Right lung (tissue), 5 donors: ENCODE results near the gene ADRM1. TPM values are rescaled to one million over a fixed set of nuclear protein-coding genes. Genes with fewer than 3 reads are reported as not detected.
A peak's percentile ranks its signal among the peaks of the same experiment; 100 is the strongest.

Experiments used
- DNase-seq, 2 donors: peaks; one replicate each; pipeline ENCODE4 v3.0.0-alpha.2; 2013
- polyA plus RNA-seq, 5 donors: library from polyadenylated mRNA; unstranded; fragments of 120-200 nt; gene quantifications; one replicate each; pipeline versions ENCODE4 v1.2.1 to v1.2.3, GENCODE V29; 2013; ENCODE audit warnings: inconsistent platforms in 1 of 5, low replicate concordance in 1 of 5; ENCODE audit not compliant: insufficient read length in 5 of 5, insufficient read depth in 1 of 5

Gene ADRM1
- polyA plus RNA-seq, 5 donors, result 29.0 to 68.3 (median 37.5) TPM

DNA sequence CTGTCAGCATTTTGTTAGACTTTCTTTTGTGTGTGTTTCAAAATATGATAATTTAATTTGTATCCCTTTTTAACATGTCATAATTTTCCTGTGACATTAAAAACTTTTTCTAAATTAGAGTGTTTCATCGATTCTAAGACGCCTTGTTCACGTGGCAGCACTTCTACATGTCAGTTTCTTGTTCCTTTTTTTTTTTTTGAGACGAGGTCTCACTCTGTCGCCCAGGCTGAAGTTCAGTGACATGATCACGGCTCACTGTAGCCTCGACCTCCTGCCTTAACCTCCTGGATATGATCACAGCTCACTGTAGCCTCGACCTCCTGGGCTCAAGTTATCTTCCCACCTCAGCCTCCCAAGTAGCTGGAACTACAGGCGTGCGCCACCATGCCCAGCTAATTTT is 27.6 kb upstream of the ADRM1 start:
- DNase-seq, result no peak

DNA sequence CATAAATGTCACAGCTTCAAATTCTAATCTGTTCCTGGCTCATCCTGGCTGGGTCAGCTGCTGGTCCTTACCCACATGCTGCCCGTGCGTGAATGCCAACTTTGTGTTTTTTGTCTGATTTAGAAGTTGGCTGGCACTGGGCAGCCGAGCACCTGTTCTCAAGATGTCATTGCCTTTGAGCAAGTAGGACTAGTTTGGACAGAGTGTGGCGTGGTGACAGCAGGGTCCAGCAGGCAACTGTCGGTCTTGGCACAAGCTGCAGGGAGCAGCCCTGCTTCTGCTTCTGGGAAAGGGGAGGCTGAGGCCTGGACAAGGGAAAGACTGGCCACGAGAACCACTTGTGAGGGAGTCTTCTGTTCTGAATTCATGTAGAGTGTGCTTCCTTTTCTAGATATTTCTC is 26.4 kb upstream of the ADRM1 start:
- DNase-seq, result no peak

GRCh38 chr20:62277253-62277652 is 25.5 kb upstream of the ADRM1 start:
- no peak for DNase-seq

DNA sequence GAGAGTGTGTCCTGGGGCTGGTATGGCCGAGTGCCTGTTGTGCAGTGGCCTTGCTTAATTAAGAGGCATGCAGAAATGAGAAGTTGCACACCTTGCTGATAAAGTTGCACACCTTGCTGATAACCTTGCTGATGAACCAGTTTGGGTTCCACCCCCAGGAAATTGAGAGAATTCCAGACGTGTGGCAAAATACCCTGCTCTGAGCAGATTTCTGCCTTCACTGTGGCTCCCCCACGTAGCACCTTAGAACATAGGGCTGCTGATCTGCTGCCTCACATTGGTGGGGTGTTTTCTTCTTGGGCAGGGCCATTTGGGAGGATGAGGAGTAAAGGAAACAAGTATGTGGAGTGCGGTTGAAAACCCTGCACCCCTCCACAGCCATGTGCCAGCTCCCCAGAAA is 22.5 kb upstream of the ADRM1 start:
- no peak for DNase-seq

GRCh38 chr20:62281161-62281933 is 21.4 kb upstream of the ADRM1 start:
- DNase-seq, result no peak

- DNase-seq, result no peak
Observed at GRCh38 chr20:62282103-62282502, 20.7 kb upstream of the ADRM1 start.

- no peak for DNase-seq
Observed at GRCh38 chr20:62282877-62283503, 19.8 kb upstream of the ADRM1 start.

- DNase-seq, result no peak
Observed at GRCh38 chr20:62284448-62284847, 18.3 kb upstream of the ADRM1 start.

- DNase-seq, result no peak
Observed at GRCh38 chr20:62285151-62285550, 17.6 kb upstream of the ADRM1 start.

DNA sequence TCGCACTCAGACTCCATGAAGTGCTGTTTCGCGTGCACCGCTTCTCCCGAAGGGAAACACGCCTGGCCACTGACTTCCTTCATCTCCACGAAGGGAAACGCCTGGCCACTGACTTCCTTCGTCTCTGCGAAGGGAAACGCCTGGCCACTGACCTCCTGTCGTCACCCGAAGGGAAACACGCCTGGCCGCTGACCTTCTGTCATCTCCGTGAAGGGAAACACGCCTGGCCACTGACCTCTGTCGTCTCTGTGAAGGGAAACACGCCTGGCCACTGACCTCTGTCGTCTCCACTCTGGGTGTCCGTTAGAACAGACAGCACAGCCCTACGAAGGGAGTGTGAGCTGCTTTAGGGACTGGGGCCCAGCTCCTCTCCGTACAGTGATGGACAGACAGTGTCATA is 17.1 kb upstream of the ADRM1 start:
- peak; percentile 29 to 46 for DNase-seq

DNA sequence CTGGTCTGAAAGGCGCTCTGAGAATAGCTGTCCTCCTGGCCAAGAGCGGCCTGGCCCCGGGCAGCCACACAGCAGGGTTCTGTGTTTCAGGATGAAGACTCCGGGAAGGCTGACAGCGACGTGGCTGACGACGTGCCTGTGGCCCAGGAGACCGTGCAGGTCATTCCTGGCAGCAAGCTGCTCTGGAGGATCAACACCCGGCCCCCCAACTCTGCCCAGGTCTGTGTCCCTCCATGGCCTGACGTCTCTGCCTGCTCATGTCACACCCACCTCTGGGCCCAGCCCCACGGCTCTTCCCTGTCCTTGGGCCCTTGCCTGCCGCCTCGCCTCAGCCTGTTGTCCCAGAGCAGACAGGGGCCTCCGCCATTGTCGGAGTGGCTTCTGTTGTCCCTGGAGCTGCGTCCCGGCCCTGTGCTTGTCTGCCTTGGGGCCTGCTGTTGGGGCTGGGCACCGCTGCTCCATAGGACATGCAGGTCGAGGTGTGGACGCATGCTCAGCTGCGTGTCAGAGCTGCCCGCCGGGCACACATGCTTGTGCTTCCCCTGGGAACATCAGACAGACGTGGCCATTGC is 16.2 kb upstream of the ADRM1 start:
- no peak for DNase-seq

GRCh38 chr20:62287129-62287528 is 15.7 kb upstream of the ADRM1 start:
- no peak for DNase-seq

DNA sequence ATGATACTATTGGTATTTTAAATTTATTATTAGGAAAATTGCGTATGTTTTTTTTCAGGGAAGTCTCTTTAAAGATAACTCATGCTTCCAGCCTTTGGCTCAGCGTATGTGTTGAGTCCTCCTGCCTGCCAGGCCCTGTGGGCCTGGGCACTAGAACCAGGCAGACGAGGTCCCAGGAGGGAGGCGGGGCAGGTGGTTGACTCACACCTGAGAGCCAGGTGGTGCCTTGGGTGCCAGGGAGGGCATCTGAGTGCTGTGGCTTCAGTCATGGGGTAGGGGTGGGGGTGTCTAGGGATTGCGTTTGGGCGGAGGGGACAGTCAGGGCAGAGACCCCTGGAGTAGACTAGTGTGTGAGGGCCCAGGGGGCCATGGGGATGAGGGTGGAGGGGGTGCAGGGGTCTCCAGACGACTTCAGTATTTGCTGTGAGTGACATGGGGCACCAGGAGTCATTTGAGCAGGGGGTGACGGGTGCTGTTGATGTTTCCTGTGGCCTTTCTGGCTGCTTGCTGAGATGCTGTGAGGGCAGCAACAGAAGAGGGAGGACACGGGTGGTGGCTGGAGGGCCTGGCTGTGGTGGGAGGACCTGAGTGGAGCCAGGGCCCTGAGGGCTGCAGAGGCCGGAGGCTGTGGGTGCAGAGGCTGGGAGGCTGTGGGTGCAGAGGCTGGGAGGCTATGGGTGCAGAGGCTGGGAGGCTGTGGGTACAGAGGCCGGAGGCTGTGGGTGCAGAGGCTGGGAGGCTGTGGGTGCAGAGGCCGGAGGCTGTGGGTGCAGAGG is 14.8 kb upstream of the ADRM1 start:
- no peak for DNase-seq

- no peak for DNase-seq
Observed at GRCh38 chr20:62288535-62289105, 14.2 kb upstream of the ADRM1 start.

- DNase-seq, result no peak
Observed at GRCh38 chr20:62289131-62289530, 13.7 kb upstream of the ADRM1 start.

- no peak for DNase-seq
Observed at GRCh38 chr20:62289898-62290297, 12.9 kb upstream of the ADRM1 start.

- no peak for DNase-seq
Observed at GRCh38 chr20:62291251-62292066, 11.3 kb upstream of the ADRM1 start.

DNA sequence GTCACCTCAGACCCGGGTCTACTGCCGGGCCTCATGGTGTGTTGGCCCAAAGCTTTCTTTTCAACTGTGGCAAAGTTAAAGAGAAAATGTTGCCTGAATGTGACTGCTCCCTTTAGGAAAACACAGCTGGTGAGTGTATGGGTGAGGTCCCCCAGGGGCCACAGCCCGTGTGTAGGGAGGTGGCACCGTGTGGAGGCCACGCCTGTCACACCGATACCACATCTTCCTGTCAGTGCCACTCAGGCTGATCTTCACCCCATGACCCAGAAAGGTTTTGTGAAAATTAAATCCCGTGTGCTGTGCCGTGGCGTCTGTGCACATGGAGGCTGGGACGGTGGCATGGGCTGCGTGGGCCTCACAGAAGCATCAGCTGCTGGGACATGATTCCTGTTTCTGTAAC is 10.7 kb upstream of the ADRM1 start:
- no peak for DNase-seq

GRCh38 chr20:62293111-62293784 is 9.5 kb upstream of the ADRM1 start:
- DNase-seq, result no peak

GRCh38 chr20:62293946-62294345 is 8.9 kb upstream of the ADRM1 start:
- no peak for DNase-seq

DNA sequence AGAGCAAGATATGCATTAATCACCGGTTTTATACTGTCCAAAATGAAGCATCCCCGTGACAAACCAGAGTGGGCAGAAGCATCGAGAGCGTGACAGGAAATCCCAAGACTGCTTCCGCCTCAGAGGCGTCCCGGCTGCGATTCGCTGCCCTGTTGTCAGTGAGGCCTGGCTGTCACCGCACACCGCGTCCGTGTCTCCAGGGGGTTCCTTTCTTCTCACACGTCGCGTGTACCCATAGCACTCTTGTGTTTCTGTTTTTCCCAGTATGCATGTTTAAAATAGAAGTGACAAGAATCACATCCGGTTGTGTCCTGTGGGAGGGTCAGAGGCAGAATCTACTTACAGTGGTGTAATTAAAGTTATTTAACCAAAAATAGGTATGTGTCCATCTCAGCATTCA is 8.3 kb upstream of the ADRM1 start:
- no peak for DNase-seq
